Measurements from ENCODE around the gene ETV7. TPM values are rescaled to one million over a fixed set of nuclear protein-coding genes. Genes with fewer than 3 reads are reported as not detected.
A peak's percentile ranks its signal among the peaks of the same experiment; 100 is the strongest.

The ETV7 gene
- total and polyA plus RNA-seq, 2 of the 13 experiments (the other 11 are each of a cell fraction or from before 2014, with no cell fraction given): not detected

GRCh38 chr6:36333931-36334725 is 53.3 kb downstream of the ETV7 start:
- CTCF ChIA-PET (ENCODE audit: low intra/inter-chr PET ratio, low total read pairs): no interaction called here
- no peak for FAIRE-seq
- Histone ChIP-seq H3K9me3 (ENCODE audit: low read length) (no peaks in the 10 kb centered on the region), H4K20me1 (ENCODE audit: insufficient read depth, low read length) (no peaks in the 10 kb centered on the region), H3K4me3 (replicated peaks in 1 of 3; ENCODE audit: insufficient read depth in 1 of 3, low read depth in 2 of 3, low read length in 3 of 3) (0 out of 6 replicates have a peak overlapping the region, but pooled peaks of 1 of the 3 experiments have one; percentile 53), H2AFZ (ENCODE audit: low read length) (no peak overlapping the region), H3K27me3 (ENCODE audit: control insufficient read depth in 1 of 2, insufficient read depth in 2 of 2, low read length in 2 of 2) (peaks cover 5 to 46% of the 10 kb centered on the region in 2 experiments), H3K36me3 (replicated peaks in 1 of 2; ENCODE audit: control insufficient read depth in 1 of 2, insufficient read depth in 2 of 2, low read length in 2 of 2) (no peaks in the 10 kb centered on the region; a peak in 1 of 5 replicates), H3K4me1 (ENCODE audit: insufficient read depth, low read length) (peaks cover 30% of the 10 kb centered on the region), H3K79me2 (ENCODE audit: insufficient read depth, low read length) (no peaks in the 10 kb centered on the region), H3K4me2 (ENCODE audit: low read depth, low read length) (peak overlapping the region; percentile 78), H3K9ac (ENCODE audit: insufficient read depth, low read depth, low read length) (peak overlapping the region; percentile 26; the same call in 1 of the 2 replicates), H3K27ac (ENCODE audit: extremely low read length, insufficient read depth, low read length) (no peak overlapping the region)
- WGBS (ENCODE audit: low lambda C conversion rate): 53% methylated on average over 19 of the region's 20 CpGs
- DNase-seq (ENCODE audit: low spot score): no peak
- peak; percentile 31 for ATAC-seq
- in situ Hi-C loops (cut with HindIII; ENCODE audit: extremely low pct_ligation_motif_present, low pct_unique_long_range_greater_than_20kb) (no loop called here), intact Hi-C loops (cut with micrococcal nuclease; ENCODE audit: unreplicated experiment) (loop anchor here (2.0 kb wide), 1 partner anchor 31 kb away; no protein-coding TSS in a partner anchor)
- TF ChIP-seq BORCS8-MEF2B (CRISPR knock-in tag; IDR thresholded peaks at IDR 0.05) (0 out of 2 replicates have a peak, but pooled peaks have one; percentile 3), PREB (CRISPR knock-in tag; IDR thresholded peaks at IDR 0.05) (no peak), GABPB1 (CRISPR knock-in tag; IDR thresholded peaks at IDR 0.05) (0 out of 2 replicates have a peak, but pooled peaks have one; percentile 14)
- POLR2A ChIA-PET: interaction anchor here (1.6 kb wide), 1 partner anchor 13 kb away, joined by 4 read pairs; no protein-coding TSS in a partner anchor
- BruUV-seq (replicated peaks): no TSS peak

DNA sequence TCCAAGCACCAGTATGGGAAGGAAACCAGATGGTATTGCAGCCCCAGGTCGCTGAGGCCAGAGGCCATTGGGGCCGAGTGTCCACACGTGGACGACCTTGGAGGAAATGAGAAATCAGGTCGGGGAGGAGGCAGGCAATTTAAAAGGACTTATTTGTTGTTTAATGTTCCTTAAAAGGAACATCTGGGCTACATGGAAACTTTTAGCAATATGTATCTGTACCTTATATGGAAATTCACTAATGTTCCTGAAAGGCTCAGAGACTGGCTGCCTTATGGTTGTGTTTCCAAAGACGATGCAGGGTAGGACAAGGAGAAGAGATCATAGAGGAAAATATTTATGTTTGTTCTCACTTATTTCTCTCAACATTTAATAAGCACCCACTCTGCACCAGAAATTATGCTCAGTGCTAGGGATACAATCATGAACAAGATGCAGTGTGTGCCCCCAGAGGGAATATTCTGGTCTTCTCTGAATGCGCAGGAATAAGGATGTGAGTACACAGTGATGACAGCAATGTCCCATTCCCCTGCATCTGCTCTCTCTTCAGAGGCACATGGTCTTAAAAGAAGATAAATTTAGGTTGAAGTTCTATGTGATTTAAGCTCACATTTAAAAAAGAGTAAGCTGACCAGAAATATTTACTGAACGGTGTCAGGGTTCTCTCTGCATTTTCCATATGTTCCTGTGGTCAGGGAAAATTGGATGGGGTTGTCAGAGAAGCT is 54.1 kb downstream of the ETV7 start:
- Histone ChIP-seq H4K20me1 (ENCODE audit: insufficient read depth, low read length) (no peaks in the 10 kb centered on the region), H3K36me3 (replicated peaks in 1 of 2; ENCODE audit: control insufficient read depth in 1 of 2, insufficient read depth in 2 of 2, low read length in 2 of 2) (no peaks in the 10 kb centered on the region; a peak in 1 of 5 replicates), H3K9me3 (ENCODE audit: low read length) (no peaks in the 10 kb centered on the region), H3K4me1 (ENCODE audit: insufficient read depth, low read length) (peaks cover 30% of the 10 kb centered on the region), H3K9ac (ENCODE audit: insufficient read depth, low read depth, low read length) (no peak overlapping the region), H3K4me2 (ENCODE audit: low read depth, low read length) (no peak overlapping the region), H3K27ac (ENCODE audit: extremely low read length, insufficient read depth, low read length) (no peak overlapping the region), H2AFZ (ENCODE audit: low read length) (no peak overlapping the region), H3K4me3 (replicated peaks in 1 of 3; ENCODE audit: insufficient read depth in 1 of 3, low read depth in 2 of 3, low read length in 3 of 3) (no peak overlapping the region), H3K27me3 (ENCODE audit: control insufficient read depth in 1 of 2, insufficient read depth in 2 of 2, low read length in 2 of 2) (peaks cover 4 to 46% of the 10 kb centered on the region in 2 experiments; a peak in 4 of 5 replicates), H3K79me2 (ENCODE audit: insufficient read depth, low read length) (no peaks in the 10 kb centered on the region)
- ATAC-seq (no peak), FAIRE-seq (no peak), DNase-seq (ENCODE audit: low spot score) (no peak)
- ChIA-PET POLR2A (no interaction called here), CTCF (ENCODE audit: low intra/inter-chr PET ratio, low total read pairs) (no interaction called here)
- intact Hi-C loops (cut with micrococcal nuclease; ENCODE audit: unreplicated experiment) (no loop called here), in situ Hi-C loops (cut with HindIII; ENCODE audit: extremely low pct_ligation_motif_present, low pct_unique_long_range_greater_than_20kb) (no loop called here)
- WGBS (ENCODE audit: low lambda C conversion rate): 34% methylated on average over 8 of the region's 8 CpGs
- BruUV-seq (replicated peaks): no TSS peak
- TF ChIP-seq, protein P1, sequence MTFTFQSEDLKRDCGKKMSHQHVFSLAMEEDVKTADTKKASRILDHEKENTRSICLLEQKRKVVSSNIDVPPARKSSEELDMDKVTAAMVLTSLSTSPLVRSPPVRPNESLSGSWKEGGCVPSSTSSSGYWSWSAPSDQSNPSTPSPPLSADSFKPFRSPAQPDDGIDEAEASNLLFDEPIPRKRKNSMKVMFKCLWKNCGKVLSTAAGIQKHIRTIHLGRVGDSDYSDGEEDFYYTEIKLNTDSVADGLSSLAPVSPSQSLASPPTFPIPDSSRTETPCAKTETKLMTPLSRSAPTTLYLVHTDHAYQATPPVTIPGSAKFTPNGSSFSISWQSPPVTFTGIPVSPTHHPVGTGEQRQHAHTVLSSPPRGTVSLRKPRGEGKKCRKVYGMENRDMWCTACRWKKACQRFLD (CRISPR knock-in tag; IDR thresholded peaks at IDR 0.05; ENCODE audit: borderline replicate concordance): no peak
- TF ChIP-seq ATRX (CRISPR knock-in tag; IDR thresholded peaks at IDR 0.05; ENCODE audit: borderline replicate concordance) (no peak), HOXA3 (CRISPR knock-in tag; IDR thresholded peaks at IDR 0.05) (no peak), ZNF205 (CRISPR knock-in tag; IDR thresholded peaks at IDR 0.05) (no peak), PCBP2 (optimal IDR thresholded peaks at IDR 0.05; ENCODE audit: low read depth, low read length, poor library complexity, severe bottlenecking) (no peak), DMAP1 (CRISPR knock-in tag; IDR thresholded peaks at IDR 0.05) (no peak), HNF4A (CRISPR knock-in tag; IDR thresholded peaks at IDR 0.05) (no peak), TCF7 (IDR thresholded peaks at IDR 0.05; ENCODE audit: low read depth) (no peak), ZNF550 (CRISPR knock-in tag; IDR thresholded peaks at IDR 0.05; ENCODE audit: borderline replicate concordance) (no peak), HBP1 (CRISPR knock-in tag; IDR thresholded peaks at IDR 0.05; ENCODE audit: low read depth) (no peak)
